GM12865 (cell line): ENCODE measurements around the gene AIFM2.
"Not testable (repeated sequence)": the region's sequence is repeated elsewhere in the genome, so short reads cannot be mapped to it uniquely, and the experiment has no call there.

Source experiments
- DNase-seq: peaks from one replicate; pipeline ENCODE4 v3.0.0; 2010; ENCODE audit warnings: low read depth
- H3K4me3 ChIP-seq: 2 replicates; pipeline ENCODE4 v1.5.1; 2011; ENCODE audit warnings: mild to moderate bottlenecking, low read depth, low read length, control low read depth
- TF ChIP-seq, protein P1 (sequence below): IDR thresholded peaks from 2 replicates; pipeline ENCODE4 v1.5.1; 2011; ENCODE audit warnings: low read length, control low read depth, low read depth, inconsistent platforms; ENCODE audit not compliant: insufficient read depth; ENCODE audit errors: missing control alignments

AIFM2 gene

DNA sequence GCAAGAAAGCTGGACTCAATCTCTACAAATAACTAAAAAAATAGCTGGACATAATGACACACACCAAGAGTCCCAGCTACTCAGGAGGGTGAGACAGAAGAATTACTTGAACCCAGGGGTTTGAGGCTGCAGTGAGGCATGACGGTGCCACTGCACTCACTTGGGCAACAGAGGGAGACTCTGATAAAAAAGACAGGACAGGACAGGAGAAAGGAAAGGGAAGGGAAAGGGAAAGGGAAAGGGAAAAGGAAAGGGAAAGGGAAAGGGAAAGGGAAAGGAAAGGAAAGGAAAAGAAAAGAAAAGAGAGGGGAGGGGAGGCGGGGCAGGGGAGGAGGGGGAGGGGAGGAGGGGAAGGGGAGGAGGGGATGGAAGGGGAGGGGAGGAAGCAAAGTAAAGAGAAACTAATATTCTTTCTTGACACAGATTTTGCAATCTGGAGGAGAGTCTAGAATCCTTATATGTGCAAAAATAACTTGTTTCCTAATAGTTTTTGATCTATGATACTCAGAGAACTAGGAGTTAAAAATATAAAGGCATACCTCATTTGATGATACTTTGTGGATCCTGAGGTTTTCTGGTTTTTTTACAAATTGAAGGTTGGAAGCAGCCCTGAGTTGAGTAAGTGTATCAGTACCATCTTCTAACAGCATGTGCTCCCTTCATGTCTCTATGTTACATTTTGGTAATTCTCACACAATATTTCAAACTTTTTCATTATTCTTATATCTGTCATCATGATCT, 29.7 kb upstream of the AIFM2 start:
- DNase-seq: no peak
- H3K4me3 ChIP-seq: no peak overlapping the region
- TF ChIP-seq, protein P1, sequence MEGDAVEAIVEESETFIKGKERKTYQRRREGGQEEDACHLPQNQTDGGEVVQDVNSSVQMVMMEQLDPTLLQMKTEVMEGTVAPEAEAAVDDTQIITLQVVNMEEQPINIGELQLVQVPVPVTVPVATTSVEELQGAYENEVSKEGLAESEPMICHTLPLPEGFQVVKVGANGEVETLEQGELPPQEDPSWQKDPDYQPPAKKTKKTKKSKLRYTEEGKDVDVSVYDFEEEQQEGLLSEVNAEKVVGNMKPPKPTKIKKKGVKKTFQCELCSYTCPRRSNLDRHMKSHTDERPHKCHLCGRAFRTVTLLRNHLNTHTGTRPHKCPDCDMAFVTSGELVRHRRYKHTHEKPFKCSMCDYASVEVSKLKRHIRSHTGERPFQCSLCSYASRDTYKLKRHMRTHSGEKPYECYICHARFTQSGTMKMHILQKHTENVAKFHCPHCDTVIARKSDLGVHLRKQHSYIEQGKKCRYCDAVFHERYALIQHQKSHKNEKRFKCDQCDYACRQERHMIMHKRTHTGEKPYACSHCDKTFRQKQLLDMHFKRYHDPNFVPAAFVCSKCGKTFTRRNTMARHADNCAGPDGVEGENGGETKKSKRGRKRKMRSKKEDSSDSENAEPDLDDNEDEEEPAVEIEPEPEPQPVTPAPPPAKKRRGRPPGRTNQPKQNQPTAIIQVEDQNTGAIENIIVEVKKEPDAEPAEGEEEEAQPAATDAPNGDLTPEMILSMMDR: no peak

DNA sequence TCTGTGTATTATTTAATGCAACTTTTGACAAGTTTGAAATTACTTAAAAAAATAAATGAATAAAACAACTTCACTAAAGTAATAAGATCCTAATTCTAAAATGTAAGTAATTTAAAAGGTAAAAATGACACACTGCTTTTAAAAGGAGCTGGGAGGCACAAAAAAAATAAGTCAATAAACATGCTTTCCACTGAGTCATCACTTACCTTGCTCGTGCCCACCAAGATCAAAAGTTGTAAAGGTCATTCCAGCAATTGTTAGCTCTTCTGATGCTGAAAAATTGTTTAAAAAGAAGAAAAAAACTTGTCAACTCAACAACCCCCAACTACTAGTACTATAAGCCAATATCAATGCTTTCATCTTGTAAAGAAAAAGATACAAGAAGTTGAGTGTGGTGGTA, 28.2 kb upstream of the AIFM2 start:
- TF ChIP-seq, protein P1: no peak
- H3K4me3 ChIP-seq: no peak overlapping the region
- no peak for DNase-seq

DNA sequence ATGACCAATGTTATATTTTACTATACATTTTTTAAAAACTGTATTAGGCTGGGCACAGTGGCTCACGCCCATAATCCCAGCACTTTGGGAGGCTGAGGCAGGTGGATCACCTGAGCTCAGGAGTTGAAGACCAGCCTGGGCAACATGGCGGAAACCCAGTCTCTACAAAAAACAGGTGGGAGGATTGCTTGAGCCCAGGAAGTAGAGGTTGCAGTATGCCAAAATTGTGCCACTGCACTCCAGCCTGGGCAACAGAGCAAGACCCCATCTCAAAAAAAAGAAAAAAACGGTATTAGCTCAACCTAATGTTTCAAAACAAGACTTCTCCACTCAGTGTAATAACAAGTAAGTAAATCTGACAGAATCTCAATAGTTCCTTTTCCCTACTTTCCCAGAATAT, 26.7 kb upstream of the AIFM2 start:
- not testable (repeated sequence) for H3K4me3 ChIP-seq, DNase-seq

- no peak for DNase-seq
- no peak overlapping the region for H3K4me3 ChIP-seq
- TF ChIP-seq, protein P1: no peak
These were observed 25.5 kb upstream of the AIFM2 start for GRCh38 chr10:70158113-70158512.

DNA sequence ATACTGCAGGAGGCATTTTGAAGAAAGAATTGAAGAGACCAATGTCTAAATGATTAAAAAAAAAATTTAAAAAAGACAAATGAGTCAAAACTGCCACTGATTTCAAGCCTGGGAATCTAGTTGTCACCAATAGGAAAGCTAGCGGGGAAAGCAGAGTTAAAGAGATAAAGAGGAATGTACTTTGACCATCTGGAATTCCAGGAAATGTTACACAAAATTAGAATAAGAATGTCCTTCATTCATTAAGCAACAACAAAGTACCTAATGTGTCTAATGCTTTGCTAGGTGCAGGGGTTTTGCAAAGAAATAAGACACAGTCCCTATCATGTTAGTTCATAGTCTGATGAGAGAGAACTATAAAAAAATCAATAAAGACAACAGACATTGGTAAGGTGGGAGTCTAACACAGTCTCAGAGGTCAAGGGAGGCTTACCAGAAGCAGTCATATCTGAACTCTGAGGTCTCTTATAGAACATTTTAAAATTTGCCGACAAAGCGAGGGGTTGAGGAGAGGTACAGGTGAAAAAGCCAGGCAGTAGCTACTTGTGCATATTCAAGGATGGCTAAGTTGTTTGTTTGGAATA, 22.7 kb upstream of the AIFM2 start:
- TF ChIP-seq, protein P1: no peak
- no peak for DNase-seq
- no peak overlapping the region for H3K4me3 ChIP-seq

- no peak overlapping the region for H3K4me3 ChIP-seq
- TF ChIP-seq, protein P1: no peak
- DNase-seq: no peak
These were observed 15.9 kb upstream of the AIFM2 start for GRCh38 chr10:70148516-70148915.

- H3K4me3 ChIP-seq: peak overlapping the region; percentile 57
- no peak for DNase-seq
- TF ChIP-seq, protein P1: no peak
These were observed 14.6 kb upstream of the AIFM2 start for GRCh38 chr10:70147259-70147625.
